ENCODE data around the gene TDRD9. TPM values are rescaled to one million over a fixed set of nuclear protein-coding genes. Genes with fewer than 3 reads are reported as not detected.

The TDRD9 gene
- total and polyA plus RNA-seq, 2 experiments from 2014 or later, result 0.24 TPM; not detected in 1

GRCh38 chr14:103899833-103900232 lies 28.4 kb upstream of the TDRD9 start (continued):
- TF ChIP-seq REST (IDR thresholded peaks at IDR 0.05; ENCODE audit: unreplicated experiment), result no peak
- no peak for TF ChIP-seq NANOG (IDR thresholded peaks at IDR 0.05; ENCODE audit: borderline replicate concordance)
- no peak for TF ChIP-seq ETS1 (IDR thresholded peaks at IDR 0.05)
- TF ChIP-seq POLR2AphosphoS5 (IDR thresholded peaks at IDR 0.05; ENCODE audit: low read depth), result no peak
- TF ChIP-seq JUNB (IDR thresholded peaks at IDR 0.05; ENCODE audit: unreplicated experiment), result no peak
- TF ChIP-seq EZH2 (IDR thresholded peaks at IDR 0.05; ENCODE audit: low read depth, unreplicated experiment), result no peak
- no peak for TF ChIP-seq ZNF331 (CRISPR knock-in tag; IDR thresholded peaks at IDR 0.05; ENCODE audit: low read depth)

GRCh38 chr14:103904493-103905107 lies 23.7 kb upstream of the TDRD9 start:
- H3F3A ChIP-seq (replicated peaks; ENCODE audit: low read depth), result 0 out of 2 replicates have a peak, but pooled peaks cover 3% of the 10 kb centered on the region
- no peaks in the 10 kb centered on the region for H3K36me3 ChIP-seq (ENCODE audit: insufficient read depth)
- Mint-ChIP-seq H3K9me3 (no peaks in the 10 kb centered on the region), H3K27me3 (ENCODE audit: insufficient read depth, low read depth, poor library complexity) (peaks cover 12% of the 10 kb centered on the region), H3K4me1 (peaks cover 5% of the 10 kb centered on the region; the same call in 2 of the 3 replicates), H3K36me3 (ENCODE audit: low read depth) (no peaks in the 10 kb centered on the region), H3K4me3 (no peak overlapping the region), H3K27ac (no peak overlapping the region)
- TF ChIP-seq NANOG (IDR thresholded peaks at IDR 0.05; ENCODE audit: borderline replicate concordance) (no peak), ZNF462 (CRISPR knock-in tag; IDR thresholded peaks at IDR 0.05) (no peak), REST (IDR thresholded peaks at IDR 0.05; ENCODE audit: unreplicated experiment) (no peak), CREB1 (CRISPR knock-in tag; IDR thresholded peaks at IDR 0.05; ENCODE audit: low read depth) (no peak)
- no peaks in the 10 kb centered on the region for H3K27me3 ChIP-seq (ENCODE audit: insufficient read depth)
- no peaks in the 10 kb centered on the region for H3K9me2 ChIP-seq (ENCODE audit: insufficient read depth)
- no peak overlapping the region for H3K27ac ChIP-seq (ENCODE audit: low read depth)
- DNase-seq (ENCODE audit: low spot score) (no peak), ATAC-seq (no peak)
- no peak overlapping the region for H3K4me3 ChIP-seq
- H3K4me1 ChIP-seq (ENCODE audit: insufficient read depth), result no peaks in the 10 kb centered on the region
- H3K4me2 ChIP-seq, result no peak overlapping the region
- no peaks in the 10 kb centered on the region for H4K20me1 ChIP-seq (replicated peaks; ENCODE audit: insufficient read depth)
- no peaks in the 10 kb centered on the region for H3K79me2 ChIP-seq (replicated peaks; ENCODE audit: insufficient read depth)
- no peak overlapping the region for H2AFZ ChIP-seq

All from GM23338 (cell line).